GM12801 (cell line): ENCODE measurements around the gene L1TD1.

Experiments
- CTCF ChIP-seq: IDR thresholded peaks from one replicate; pipeline ENCODE4 v1.5.1; 2011; ENCODE audit warnings: control low read depth; ENCODE audit not compliant: insufficient read length; ENCODE audit errors: extremely low read depth

Gene L1TD1

DNA sequence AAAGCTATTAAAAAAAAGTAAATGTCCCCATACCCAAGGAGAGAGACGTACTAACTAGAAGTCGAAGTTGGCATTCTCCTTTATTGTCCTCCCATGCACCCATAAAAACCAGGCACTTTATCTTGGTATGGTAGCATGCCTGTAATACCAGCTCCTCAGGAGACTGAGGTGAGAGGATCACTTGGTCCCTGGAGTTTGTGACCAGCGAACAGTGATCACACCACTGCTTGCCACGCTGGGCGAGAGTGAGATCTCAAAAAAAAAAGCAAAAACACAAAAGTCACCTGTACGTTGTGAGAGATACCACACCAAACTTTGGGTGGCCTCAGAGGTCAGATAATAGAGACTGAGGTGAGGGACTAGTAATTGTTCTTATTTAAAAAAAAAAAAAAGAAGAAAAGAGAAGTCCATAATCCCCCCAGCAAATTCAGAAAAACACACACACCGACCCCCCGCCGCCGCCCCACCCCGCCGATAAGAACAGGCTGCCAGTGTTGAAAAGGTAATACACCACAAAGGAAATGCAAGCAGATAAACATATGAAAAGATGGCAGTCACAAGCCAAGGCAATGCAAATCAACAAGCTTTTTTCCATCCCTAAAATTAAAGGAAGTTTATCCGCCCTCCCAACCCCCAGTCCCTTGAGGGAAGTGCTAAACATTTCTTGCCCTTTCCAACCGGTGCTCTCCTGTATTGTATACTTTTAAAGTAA lies 3.6 kb downstream of the L1TD1 start:
- TF ChIP-seq CTCF, result no peak

- TF ChIP-seq CTCF, result no peak
Observed at GRCh38 chr1:62198781-62199125, 4.1 kb downstream of the L1TD1 start.

DNA sequence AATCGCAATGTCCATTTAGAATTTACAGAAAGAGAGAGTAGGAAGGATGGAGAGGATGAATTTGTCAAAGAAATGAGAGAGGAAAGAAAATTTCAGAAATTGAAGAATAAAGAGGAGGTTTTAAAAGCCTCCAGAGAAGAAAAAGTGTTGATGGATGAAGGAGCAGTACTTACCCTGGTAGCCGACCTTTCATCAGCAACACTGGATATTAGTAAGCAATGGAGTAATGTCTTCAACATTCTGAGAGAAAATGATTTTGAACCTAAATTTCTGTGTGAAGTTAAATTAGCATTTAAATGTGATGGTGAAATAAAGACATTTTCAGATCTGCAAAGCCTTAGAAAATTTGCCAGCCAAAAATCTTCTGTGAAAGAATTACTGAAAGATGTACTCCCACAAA lies 12.5 kb downstream of the L1TD1 start:
- no peak for TF ChIP-seq CTCF

DNA sequence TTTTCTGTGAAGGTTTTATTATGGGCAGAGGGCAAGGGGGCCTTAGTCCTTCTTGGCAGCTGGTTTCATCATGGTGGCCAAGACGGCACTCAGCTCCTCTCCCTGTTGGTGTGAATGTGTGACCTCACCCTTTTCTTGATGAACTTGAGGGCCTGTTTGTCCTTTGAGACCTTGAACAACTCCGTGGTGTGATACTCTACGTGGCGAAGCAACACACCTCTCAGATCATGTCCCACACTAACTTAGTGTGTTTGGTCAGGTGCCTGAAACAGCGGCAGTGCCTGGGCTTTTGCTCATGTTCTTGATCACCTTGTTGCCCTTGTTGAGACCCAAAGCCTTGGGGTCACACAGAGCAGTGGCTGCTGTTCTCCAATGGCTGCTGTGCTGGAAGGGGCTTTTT lies 13.4 kb downstream of the L1TD1 start:
- no peak for TF ChIP-seq CTCF

DNA sequence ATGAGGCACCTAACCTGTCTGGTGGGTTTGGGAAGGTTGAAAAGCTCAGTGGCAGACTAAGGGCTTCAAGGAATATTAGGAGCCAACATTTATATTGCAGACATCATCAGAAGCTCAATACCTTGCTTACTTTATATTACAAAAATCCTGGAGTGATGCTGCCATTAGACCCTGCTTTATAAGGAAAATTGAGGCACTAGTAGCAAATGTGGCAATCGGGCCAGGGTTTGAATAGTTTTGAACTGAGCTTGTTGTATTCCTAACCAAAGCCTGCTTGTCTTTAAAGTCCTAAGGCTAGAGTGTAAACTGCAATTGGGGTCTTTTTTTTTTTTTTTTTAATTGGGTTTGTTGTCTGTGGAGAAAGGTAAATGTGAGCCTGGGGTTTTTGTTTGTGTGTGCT lies 14.3 kb downstream of the L1TD1 start:
- TF ChIP-seq CTCF, result no peak

- no peak for TF ChIP-seq CTCF
Observed at GRCh38 chr1:62209931-62210595, 15.4 kb downstream of the L1TD1 start.

- no peak for TF ChIP-seq CTCF
Observed at GRCh38 chr1:62210960-62211359, 16.3 kb downstream of the L1TD1 start.
